Neural cell (in vitro differentiated cells): ENCODE results near the gene URB2.

Experiments used
- EP300 ChIP-seq: fragments of 450-650 bp; conservative IDR thresholded peaks from 2 replicates; pipeline ENCODE4 v1.6.1; 2014; ENCODE audit warnings: antibody characterized with exemption, mild to moderate bottlenecking, moderate library complexity; ENCODE audit not compliant: poor library complexity, severe bottlenecking
- EZH2 ChIP-seq: fragments of 200-600, 300-800 bp; shearing (Covaris generic), sonication (generic); IDR thresholded peaks from 2 replicates; pipeline ENCODE4 v1.6.1; 2014; ENCODE audit warnings: antibody characterized with exemption, low read length, borderline replicate concordance, mild to moderate bottlenecking; ENCODE audit not compliant: insufficient read depth, poor library complexity, severe bottlenecking
- POLR2AphosphoS5 ChIP-seq: IDR thresholded peaks from 2 replicates; pipeline ENCODE4 v1.6.1; 2012
- RAD21 ChIP-seq: fragments of 450-650 bp; conservative IDR thresholded peaks from 2 replicates; pipeline ENCODE4 v1.6.1; 2014; ENCODE audit warnings: antibody characterized with exemption, mild to moderate bottlenecking, moderate library complexity
- SMC3 ChIP-seq: fragments of 450-650 bp; conservative IDR thresholded peaks from 2 replicates; pipeline ENCODE4 v1.6.1; 2014; ENCODE audit warnings: antibody characterized with exemption, mild to moderate bottlenecking, moderate library complexity; ENCODE audit not compliant: poor library complexity
- TAF1 ChIP-seq: IDR thresholded peaks from 2 replicates; pipeline ENCODE4 v1.6.1; 2012; ENCODE audit warnings: low read depth
- TF ChIP-seq, protein P1 (sequence below): fragments of 450-650 bp; IDR thresholded peaks from 2 replicates; pipeline ENCODE4 v1.5.1; 2014; ENCODE audit warnings: antibody characterized with exemption, mild to moderate bottlenecking, moderate library complexity; ENCODE audit not compliant: poor library complexity, severe bottlenecking

DNA sequence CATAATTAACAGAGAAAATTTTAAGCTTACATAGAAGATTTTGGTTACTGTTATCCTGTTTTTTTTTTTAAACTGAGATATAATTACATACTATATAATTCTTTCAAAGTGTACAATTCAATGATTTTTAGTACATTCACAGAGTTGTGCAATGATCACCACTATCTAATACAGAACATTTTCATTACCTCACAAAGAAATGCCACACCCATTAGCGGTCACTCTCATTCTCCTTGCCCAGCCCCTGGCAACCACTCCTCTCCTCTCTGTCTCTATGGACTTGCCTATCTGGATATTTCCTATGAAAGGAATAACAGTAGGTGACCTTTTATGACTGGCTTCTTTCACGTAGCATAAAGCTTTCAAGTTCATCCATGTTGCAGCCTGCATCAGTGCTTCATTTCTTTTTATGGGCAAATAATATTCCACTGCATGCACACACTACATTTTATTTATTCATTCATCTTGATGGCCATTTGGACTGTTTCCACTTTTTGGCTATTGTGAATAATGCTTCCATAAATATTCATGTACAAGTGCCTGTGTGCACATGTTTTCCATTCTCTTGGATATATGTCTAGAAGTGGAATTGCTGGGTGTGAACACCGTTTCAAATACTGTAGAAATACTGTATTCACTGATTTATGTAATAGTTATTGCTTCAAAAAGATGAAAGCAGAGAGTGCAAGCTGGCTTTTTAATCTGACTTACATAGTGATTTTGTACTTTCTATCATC, 26.7 kb upstream of the URB2 start:
- TF ChIP-seq, protein P1, sequence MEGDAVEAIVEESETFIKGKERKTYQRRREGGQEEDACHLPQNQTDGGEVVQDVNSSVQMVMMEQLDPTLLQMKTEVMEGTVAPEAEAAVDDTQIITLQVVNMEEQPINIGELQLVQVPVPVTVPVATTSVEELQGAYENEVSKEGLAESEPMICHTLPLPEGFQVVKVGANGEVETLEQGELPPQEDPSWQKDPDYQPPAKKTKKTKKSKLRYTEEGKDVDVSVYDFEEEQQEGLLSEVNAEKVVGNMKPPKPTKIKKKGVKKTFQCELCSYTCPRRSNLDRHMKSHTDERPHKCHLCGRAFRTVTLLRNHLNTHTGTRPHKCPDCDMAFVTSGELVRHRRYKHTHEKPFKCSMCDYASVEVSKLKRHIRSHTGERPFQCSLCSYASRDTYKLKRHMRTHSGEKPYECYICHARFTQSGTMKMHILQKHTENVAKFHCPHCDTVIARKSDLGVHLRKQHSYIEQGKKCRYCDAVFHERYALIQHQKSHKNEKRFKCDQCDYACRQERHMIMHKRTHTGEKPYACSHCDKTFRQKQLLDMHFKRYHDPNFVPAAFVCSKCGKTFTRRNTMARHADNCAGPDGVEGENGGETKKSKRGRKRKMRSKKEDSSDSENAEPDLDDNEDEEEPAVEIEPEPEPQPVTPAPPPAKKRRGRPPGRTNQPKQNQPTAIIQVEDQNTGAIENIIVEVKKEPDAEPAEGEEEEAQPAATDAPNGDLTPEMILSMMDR: no peak
- TF ChIP-seq SMC3 (no peak), EZH2 (no peak), POLR2AphosphoS5 (no peak), EP300 (no peak), TAF1 (no peak), RAD21 (no peak)
